HL-60 (cell line): ENCODE results near the gene SNX27.

Experiments
- DNase-seq, 2 experiments: peaks; one replicate each; pipeline ENCODE4 v3.0.0-alpha.2; 2010 to 2020; ENCODE audit warnings: low read depth in 1 of 2, low spot score in 1 of 2
- H3K27ac ChIP-seq: fragments of 250-450 bp; sonication (Bioruptor Pico); replicated peaks from 2 replicates; pipeline ENCODE4 v1.5.1; 2020; ENCODE audit warnings: mild to moderate bottlenecking, moderate library complexity
- H3K27me3 ChIP-seq: fragments of 250-450 bp; sonication (Bioruptor Pico); 2 replicates; pipeline ENCODE4 v1.5.1; 2021; ENCODE audit warnings: mild to moderate bottlenecking, moderate library complexity; ENCODE audit not compliant: insufficient read depth, poor library complexity, severe bottlenecking
- H3K4me3 ChIP-seq: replicated peaks from 2 replicates; pipeline ENCODE4 v1.5.1; 2011; ENCODE audit warnings: mild to moderate bottlenecking, control low read depth, low read length; ENCODE audit not compliant: insufficient read depth
- CTCF ChIP-seq: IDR thresholded peaks from one replicate; pipeline ENCODE4 v1.5.1; 2011; ENCODE audit warnings: low read length, control low read depth, inconsistent platforms; ENCODE audit not compliant: insufficient read depth
- GABPA ChIP-seq: IDR thresholded peaks from 2 replicates; pipeline ENCODE4 v1.6.1; 2012; ENCODE audit warnings: low read depth
- POLR2AphosphoS5 ChIP-seq: IDR thresholded peaks from 2 replicates; pipeline ENCODE4 v1.6.1; 2012; ENCODE audit warnings: low read depth
- REST ChIP-seq: IDR thresholded peaks from 2 replicates; pipeline ENCODE4 v1.6.1; 2012; ENCODE audit warnings: low read depth; ENCODE audit not compliant: insufficient replicate concordance
- SPI1 ChIP-seq: IDR thresholded peaks from 2 replicates; pipeline ENCODE4 v1.6.1; 2012; ENCODE audit warnings: low read depth, mild to moderate bottlenecking, borderline replicate concordance

The SNX27 gene

GRCh38 chr1:151737479-151737878 lies 125.6 kb downstream of the SNX27 start:
- H3K27ac ChIP-seq = no peak overlapping the region
- H3K4me3 ChIP-seq = no peak overlapping the region
- no peak for TF ChIP-seq REST
- no peak for TF ChIP-seq POLR2AphosphoS5
- TF ChIP-seq CTCF = no peak
- TF ChIP-seq SPI1 = no peak
- TF ChIP-seq GABPA = no peak
- no peaks in the 10 kb centered on the region for H3K27me3 ChIP-seq
- DNase-seq = no peak

GRCh38 chr1:151739590-151740355 lies 127.9 kb downstream of the SNX27 start:
- DNase-seq = no peak
- TF ChIP-seq POLR2AphosphoS5 = no peak
- TF ChIP-seq SPI1 = no peak
- no peak for TF ChIP-seq REST
- no peak for TF ChIP-seq GABPA
- no peak for TF ChIP-seq CTCF
- Histone ChIP-seq H3K27ac (no peak overlapping the region), H3K4me3 (no peak overlapping the region), H3K27me3 (peaks cover under 1% of the 10 kb centered on the region)

- DNase-seq = no peak
- TF ChIP-seq REST (no peak), SPI1 (no peak), GABPA (no peak), CTCF (no peak), POLR2AphosphoS5 (no peak)
- Histone ChIP-seq H3K4me3 (no peak overlapping the region), H3K27ac (no peak overlapping the region), H3K27me3 (peaks cover 2% of the 10 kb centered on the region)
Measured at GRCh38 chr1:151741516-151741915, 129.7 kb downstream of the SNX27 start.
